Measurements from ENCODE around the gene SNX19. TPM values are rescaled to one million over a fixed set of nuclear protein-coding genes. Genes with fewer than 3 reads are reported as not detected.
A peak's percentile ranks its signal among the peaks of the same experiment; 100 is the strongest.

The SNX19 gene
- total RNA-seq, 4 donors from 2014 or later: 119 to 164 (median 145) TPM

DNA sequence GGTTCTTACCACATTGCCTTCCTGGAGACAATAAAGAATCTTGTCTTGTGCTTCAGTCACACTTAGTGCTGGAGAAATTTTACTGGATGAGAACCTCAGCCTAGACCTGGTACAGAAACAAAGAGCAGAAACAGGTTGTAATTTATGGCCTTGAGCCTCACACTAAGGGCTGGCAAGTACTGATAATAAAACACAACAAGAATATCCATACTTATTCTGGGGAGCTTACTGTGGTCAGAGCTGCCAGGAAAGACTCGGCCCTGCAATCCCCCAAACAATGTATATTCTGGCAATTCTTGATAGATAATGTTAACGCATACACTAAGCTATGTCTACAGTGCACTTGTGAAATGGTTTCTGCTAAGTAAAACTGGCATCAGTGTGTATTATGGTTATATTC lies 9.7 kb downstream of the SNX19 start:
- DNase-seq: no peak
- Histone ChIP-seq H3K4me1 (no peaks in the 10 kb centered on the region), H3K36me3 (peaks cover 0 to 89% (median 0%) of the 10 kb centered on the region in 3 donors), H3K9me3 (no peaks in the 10 kb centered on the region), H3K4me3 (no peak overlapping the region), H3K27me3 (no peaks in the 10 kb centered on the region), H3K27ac (no peak overlapping the region)
- TF ChIP-seq, protein P1, sequence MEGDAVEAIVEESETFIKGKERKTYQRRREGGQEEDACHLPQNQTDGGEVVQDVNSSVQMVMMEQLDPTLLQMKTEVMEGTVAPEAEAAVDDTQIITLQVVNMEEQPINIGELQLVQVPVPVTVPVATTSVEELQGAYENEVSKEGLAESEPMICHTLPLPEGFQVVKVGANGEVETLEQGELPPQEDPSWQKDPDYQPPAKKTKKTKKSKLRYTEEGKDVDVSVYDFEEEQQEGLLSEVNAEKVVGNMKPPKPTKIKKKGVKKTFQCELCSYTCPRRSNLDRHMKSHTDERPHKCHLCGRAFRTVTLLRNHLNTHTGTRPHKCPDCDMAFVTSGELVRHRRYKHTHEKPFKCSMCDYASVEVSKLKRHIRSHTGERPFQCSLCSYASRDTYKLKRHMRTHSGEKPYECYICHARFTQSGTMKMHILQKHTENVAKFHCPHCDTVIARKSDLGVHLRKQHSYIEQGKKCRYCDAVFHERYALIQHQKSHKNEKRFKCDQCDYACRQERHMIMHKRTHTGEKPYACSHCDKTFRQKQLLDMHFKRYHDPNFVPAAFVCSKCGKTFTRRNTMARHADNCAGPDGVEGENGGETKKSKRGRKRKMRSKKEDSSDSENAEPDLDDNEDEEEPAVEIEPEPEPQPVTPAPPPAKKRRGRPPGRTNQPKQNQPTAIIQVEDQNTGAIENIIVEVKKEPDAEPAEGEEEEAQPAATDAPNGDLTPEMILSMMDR (IDR thresholded peaks at IDR 0.05): no peak
- TF ChIP-seq POLR2A (IDR thresholded peaks at IDR 0.05): no peak

DNA sequence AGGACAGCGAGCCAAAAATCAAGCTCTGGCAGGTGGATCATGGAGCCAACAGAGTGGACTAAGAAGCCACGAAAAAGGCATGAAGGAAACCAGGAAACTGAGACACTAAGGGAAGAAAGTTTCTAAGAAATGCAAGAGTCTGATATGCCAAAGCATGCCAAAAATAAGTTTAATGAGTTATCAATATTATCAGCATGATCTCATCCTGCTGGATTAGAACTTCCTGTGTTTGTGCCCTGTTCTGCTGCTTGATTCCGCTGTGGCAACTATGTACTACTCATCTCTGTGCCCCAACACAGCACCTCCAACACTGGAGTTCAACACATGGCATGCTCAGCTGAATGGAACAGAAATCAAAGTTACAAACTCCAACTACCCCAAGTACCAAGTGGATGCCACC lies 10.8 kb downstream of the SNX19 start:
- H3K4me3 ChIP-seq: no peak overlapping the region
- no peaks in the 10 kb centered on the region for H3K4me1 ChIP-seq
- H3K9me3 ChIP-seq: no peaks in the 10 kb centered on the region
- no peak overlapping the region for H3K27ac ChIP-seq
- peaks cover 0 to 93% (median 0%) of the 10 kb centered on the region in 3 donors for H3K36me3 ChIP-seq
- no peak for TF ChIP-seq POLR2A (IDR thresholded peaks at IDR 0.05)
- TF ChIP-seq, protein P1 (IDR thresholded peaks at IDR 0.05): no peak
- H3K27me3 ChIP-seq: no peaks in the 10 kb centered on the region
- DNase-seq: no peak

DNA sequence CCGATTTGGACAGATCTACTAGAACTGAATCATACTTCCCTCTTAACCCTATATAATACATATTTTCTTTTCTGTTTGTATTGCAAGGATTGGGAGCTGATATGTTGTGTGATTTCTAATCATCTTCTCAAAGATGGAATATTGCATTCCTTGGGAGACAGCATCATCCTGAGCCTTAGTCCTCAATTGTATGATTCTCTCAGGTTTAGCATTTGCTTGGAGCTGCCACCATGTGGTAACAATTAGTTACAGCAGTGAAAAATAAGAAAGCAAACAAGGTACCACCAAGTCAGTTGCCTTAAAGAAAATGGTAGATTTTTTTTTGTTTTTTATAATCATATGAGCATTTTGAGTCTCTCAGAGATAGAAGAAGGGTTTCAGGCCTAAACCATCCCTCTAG lies 11.9 kb downstream of the SNX19 start:
- no peaks in the 10 kb centered on the region for H3K4me1 ChIP-seq

DNA sequence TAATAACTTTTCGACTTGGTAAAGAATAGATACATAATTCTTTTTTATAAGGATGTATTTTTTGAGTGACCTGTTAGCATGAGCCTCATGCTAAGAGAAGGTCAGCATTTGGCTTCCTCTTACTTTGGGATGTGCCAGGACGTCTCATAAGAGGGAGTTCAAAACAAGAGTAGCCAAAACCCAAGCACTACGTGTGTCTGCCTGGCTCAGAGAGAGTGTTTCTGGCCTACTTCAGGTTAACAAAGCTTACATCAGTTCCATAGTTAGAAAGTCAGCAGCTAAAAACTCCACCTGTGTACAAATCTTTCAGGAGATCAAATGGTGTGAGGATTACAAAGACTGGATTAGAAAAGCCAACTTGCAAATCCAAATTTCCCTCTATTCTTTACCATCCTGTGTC lies 13.9 kb downstream of the SNX19 start:
- no peak overlapping the region for H3K4me3 ChIP-seq
- no peaks in the 10 kb centered on the region for H3K9me3 ChIP-seq
- no peaks in the 10 kb centered on the region for H3K27me3 ChIP-seq
- peak overlapping the region in 1 of 4 donors; percentile 4 for H3K27ac ChIP-seq
- H3K4me1 ChIP-seq: no peaks in the 10 kb centered on the region
- no peak for DNase-seq
- TF ChIP-seq, protein P1 (IDR thresholded peaks at IDR 0.05): no peak
- no peak for TF ChIP-seq POLR2A (IDR thresholded peaks at IDR 0.05)
- H3K36me3 ChIP-seq: peaks cover 0 to 97% (median 0%) of the 10 kb centered on the region in 3 donors

More for the DNA sequence above, 11.9 kb downstream of the SNX19 start:
- DNase-seq: no peak
- Histone ChIP-seq H3K4me3 (no peak overlapping the region), H3K27ac (no peak overlapping the region), H3K9me3 (no peaks in the 10 kb centered on the region), H3K36me3 (peaks cover 0 to 96% (median 0%) of the 10 kb centered on the region in 3 donors), H3K27me3 (no peaks in the 10 kb centered on the region)
- TF ChIP-seq, protein P1 (IDR thresholded peaks at IDR 0.05): peak in 2 of 6 experiments; percentile 26
- no peak for TF ChIP-seq POLR2A (IDR thresholded peaks at IDR 0.05)

DNA sequence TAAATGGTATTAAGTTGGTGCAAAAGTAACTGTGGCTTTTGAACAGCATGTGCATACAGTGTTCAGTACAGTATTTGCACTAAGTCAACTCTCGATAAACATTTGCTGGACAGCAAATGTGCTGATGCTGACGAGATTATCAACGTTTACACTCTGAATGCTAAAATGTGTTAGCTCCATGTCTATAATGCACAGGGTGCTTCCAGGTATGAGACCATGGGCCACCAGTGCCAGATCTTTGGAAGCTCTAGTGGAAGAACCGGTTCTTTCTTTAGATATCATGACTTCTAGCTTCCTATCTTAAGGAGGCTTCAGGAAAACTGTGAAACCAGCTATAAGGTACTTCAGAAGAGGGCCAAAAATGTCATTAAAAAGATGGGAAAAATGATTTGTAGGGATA lies 17.2 kb downstream of the SNX19 start:
- no peak for DNase-seq
- H3K36me3 ChIP-seq: peaks cover 0 to 81% (median 0%) of the 10 kb centered on the region in 3 donors
- H3K27ac ChIP-seq: peak overlapping the region in 1 of 4 donors; percentile 36
- no peak for TF ChIP-seq POLR2A (IDR thresholded peaks at IDR 0.05)
- H3K4me3 ChIP-seq: no peak overlapping the region
- no peaks in the 10 kb centered on the region for H3K9me3 ChIP-seq
- no peaks in the 10 kb centered on the region for H3K27me3 ChIP-seq
- H3K4me1 ChIP-seq: no peaks in the 10 kb centered on the region

DNA sequence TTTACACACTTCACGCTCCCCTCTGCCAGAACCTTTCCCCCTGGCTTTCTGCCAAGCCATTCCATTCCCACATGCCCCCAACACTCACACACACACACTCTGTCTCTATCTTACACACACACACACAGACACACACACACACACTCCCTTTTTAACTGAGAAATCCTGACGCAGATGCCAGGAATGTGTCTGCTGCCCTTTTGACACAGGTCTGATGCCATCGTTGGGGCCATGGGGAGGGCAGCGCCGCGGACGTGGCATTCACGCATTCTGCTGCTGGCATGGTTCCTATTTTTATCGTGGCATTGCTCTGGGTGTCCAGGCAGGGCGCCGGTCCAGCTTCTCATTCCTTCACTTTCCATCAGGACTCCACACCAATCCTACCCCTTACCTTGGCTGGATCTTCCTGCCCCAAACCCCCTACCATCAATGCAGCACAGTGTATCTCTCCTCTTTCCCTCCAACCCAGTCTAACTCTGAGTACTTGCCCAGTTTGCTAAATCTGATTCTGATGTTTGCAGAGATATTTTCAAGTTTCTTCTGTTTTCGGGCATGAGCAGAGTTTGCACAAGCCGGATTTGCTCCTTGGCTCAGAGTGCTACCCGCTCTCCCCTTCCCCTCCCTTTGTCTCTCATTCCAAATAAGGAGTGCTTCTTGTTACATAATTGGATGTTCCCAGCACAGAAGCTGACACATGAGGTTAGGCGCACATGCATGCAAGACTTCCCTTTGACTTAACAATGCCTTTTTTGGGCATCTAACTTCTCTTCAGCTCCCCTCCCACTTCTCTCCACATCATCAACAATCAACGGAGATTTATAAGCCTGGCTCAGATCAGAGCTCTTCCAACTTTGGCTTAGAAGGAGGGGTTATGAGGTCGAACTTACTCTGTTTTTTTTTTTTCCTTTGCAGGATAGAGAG lies 18.8 kb downstream of the SNX19 start:
- H3K4me1 ChIP-seq: no peaks in the 10 kb centered on the region
- H3K27ac ChIP-seq: peak overlapping the region; percentile 6 to 74 (median 56)
- H3K4me3 ChIP-seq: no peak overlapping the region
- DNase-seq: peak in 1 of 3 donors; percentile 53
- no peaks in the 10 kb centered on the region for H3K9me3 ChIP-seq
- H3K36me3 ChIP-seq: peaks cover 0 to 81% (median 0%) of the 10 kb centered on the region in 3 donors
- H3K27me3 ChIP-seq: no peaks in the 10 kb centered on the region
- TF ChIP-seq, protein P1 (IDR thresholded peaks at IDR 0.05): no peak
- no peak for TF ChIP-seq POLR2A (IDR thresholded peaks at IDR 0.05)

Data from Peyer's patch (tissue), 4 donors.